ENCODE measurements around the gene MUC6. TPM values are rescaled to one million over a fixed set of nuclear protein-coding genes. Genes with fewer than 3 reads are reported as not detected.

MUC6 gene
- total RNA-seq, 1 donor from 2014 or later, result not detected

GRCh38 chr11:991034-991433 lies 45.5 kb downstream of the MUC6 start:
- intact Hi-C loops (cut with micrococcal nuclease), result no loop called here
- H3K4me1 Mint-ChIP-seq (ENCODE audit: low read depth), result peaks cover 10% of the 10 kb centered on the region
- H3K27ac Mint-ChIP-seq, result no peak overlapping the region
- DNase-seq (ENCODE audit: low spot score), result no peak
- no peaks in the 10 kb centered on the region for H3K9me3 Mint-ChIP-seq
- no peaks in the 10 kb centered on the region for H3K27me3 Mint-ChIP-seq (ENCODE audit: insufficient read depth)
- no peak overlapping the region for H3K4me3 Mint-ChIP-seq
- peaks cover 7% of the 10 kb centered on the region for H3K36me3 Mint-ChIP-seq (ENCODE audit: low read depth)

GRCh38 chr11:990101-990500 lies 46.4 kb downstream of the MUC6 start:
- H3K27me3 Mint-ChIP-seq (ENCODE audit: insufficient read depth), result no peaks in the 10 kb centered on the region

GRCh38 chr11:987671-988070 lies 48.8 kb downstream of the MUC6 start:
- no peak for DNase-seq (ENCODE audit: low spot score)
- no peaks in the 10 kb centered on the region for H3K4me1 Mint-ChIP-seq (ENCODE audit: low read depth)
- intact Hi-C loops (cut with micrococcal nuclease), result no loop called here
- no peaks in the 10 kb centered on the region for H3K27me3 Mint-ChIP-seq (ENCODE audit: insufficient read depth)
- no peaks in the 10 kb centered on the region for H3K9me3 Mint-ChIP-seq
- no peak overlapping the region for H3K27ac Mint-ChIP-seq
- no peak overlapping the region for H3K4me3 Mint-ChIP-seq
- H3K36me3 Mint-ChIP-seq (ENCODE audit: low read depth), result peaks cover 6% of the 10 kb centered on the region

More at GRCh38 chr11:990101-990500, 46.4 kb downstream of the MUC6 start:
- H3K9me3 Mint-ChIP-seq, result no peaks in the 10 kb centered on the region
- H3K4me1 Mint-ChIP-seq (ENCODE audit: low read depth), result peaks cover 3% of the 10 kb centered on the region
- no peak overlapping the region for H3K27ac Mint-ChIP-seq
- no peak overlapping the region for H3K4me3 Mint-ChIP-seq
- intact Hi-C loops (cut with micrococcal nuclease), result no loop called here
- H3K36me3 Mint-ChIP-seq (ENCODE audit: low read depth), result peaks cover 3% of the 10 kb centered on the region
- DNase-seq (ENCODE audit: low spot score), result no peak

- intact Hi-C loops (cut with micrococcal nuclease), result no loop called here
- peaks cover 6% of the 10 kb centered on the region for H3K36me3 Mint-ChIP-seq (ENCODE audit: low read depth)
- no peak overlapping the region for H3K4me3 Mint-ChIP-seq
Observed at GRCh38 chr11:986952-987305, 49.6 kb downstream of the MUC6 start.

GRCh38 chr11:986270-986951 lies 50.1 kb downstream of the MUC6 start:
- intact Hi-C loops (cut with micrococcal nuclease), result no loop called here
- H3K4me1 Mint-ChIP-seq (ENCODE audit: low read depth), result no peaks in the 10 kb centered on the region
- no peak for DNase-seq (ENCODE audit: low spot score)
- H3K9me3 Mint-ChIP-seq, result no peaks in the 10 kb centered on the region
- H3K36me3 Mint-ChIP-seq (ENCODE audit: low read depth), result peaks cover 6% of the 10 kb centered on the region
- no peak overlapping the region for H3K4me3 Mint-ChIP-seq
- H3K27ac Mint-ChIP-seq, result no peak overlapping the region
- H3K27me3 Mint-ChIP-seq (ENCODE audit: insufficient read depth), result no peaks in the 10 kb centered on the region

More at GRCh38 chr11:986952-987305, 49.6 kb downstream of the MUC6 start:
- Mint-ChIP-seq H3K27ac (no peak overlapping the region), H3K27me3 (ENCODE audit: insufficient read depth) (no peaks in the 10 kb centered on the region), H3K4me1 (ENCODE audit: low read depth) (no peaks in the 10 kb centered on the region), H3K9me3 (no peaks in the 10 kb centered on the region)
- DNase-seq (ENCODE audit: low spot score), result no peak

GRCh38 chr11:985848-986247 lies 50.7 kb downstream of the MUC6 start:
- Mint-ChIP-seq H3K9me3 (no peaks in the 10 kb centered on the region), H3K4me1 (ENCODE audit: low read depth) (no peaks in the 10 kb centered on the region), H3K36me3 (ENCODE audit: low read depth) (peaks cover 9% of the 10 kb centered on the region), H3K4me3 (no peak overlapping the region), H3K27me3 (ENCODE audit: insufficient read depth) (no peaks in the 10 kb centered on the region), H3K27ac (no peak overlapping the region)
- intact Hi-C loops (cut with micrococcal nuclease), result no loop called here
- no peak for DNase-seq (ENCODE audit: low spot score)

GRCh38 chr11:985406-985805 lies 51.1 kb downstream of the MUC6 start:
- no peaks in the 10 kb centered on the region for H3K4me1 Mint-ChIP-seq (ENCODE audit: low read depth)
- H3K27me3 Mint-ChIP-seq (ENCODE audit: insufficient read depth), result no peaks in the 10 kb centered on the region
- no peak overlapping the region for H3K4me3 Mint-ChIP-seq
- H3K27ac Mint-ChIP-seq, result no peak overlapping the region
- no peak for DNase-seq (ENCODE audit: low spot score)
- H3K9me3 Mint-ChIP-seq, result no peaks in the 10 kb centered on the region
- H3K36me3 Mint-ChIP-seq (ENCODE audit: low read depth), result peaks cover 10% of the 10 kb centered on the region
- intact Hi-C loops (cut with micrococcal nuclease), result no loop called here

- Mint-ChIP-seq H3K9me3 (no peaks in the 10 kb centered on the region), H3K27ac (no peak overlapping the region), H3K4me3 (no peak overlapping the region), H3K27me3 (ENCODE audit: insufficient read depth) (no peaks in the 10 kb centered on the region), H3K36me3 (ENCODE audit: low read depth) (peaks cover 10% of the 10 kb centered on the region), H3K4me1 (ENCODE audit: low read depth) (no peaks in the 10 kb centered on the region)
- intact Hi-C loops (cut with micrococcal nuclease), result no loop called here
- no peak for DNase-seq (ENCODE audit: low spot score)
Observed at GRCh38 chr11:984546-984945, 52.0 kb downstream of the MUC6 start.

- no peaks in the 10 kb centered on the region for H3K4me1 Mint-ChIP-seq (ENCODE audit: low read depth)
- no peaks in the 10 kb centered on the region for H3K9me3 Mint-ChIP-seq
- peaks cover 12% of the 10 kb centered on the region for H3K36me3 Mint-ChIP-seq (ENCODE audit: low read depth)
- H3K4me3 Mint-ChIP-seq, result no peak overlapping the region
- no peaks in the 10 kb centered on the region for H3K27me3 Mint-ChIP-seq (ENCODE audit: insufficient read depth)
- intact Hi-C loops (cut with micrococcal nuclease), result no loop called here
- no peak overlapping the region for H3K27ac Mint-ChIP-seq
- no peak for DNase-seq (ENCODE audit: low spot score)
Observed at GRCh38 chr11:981764-982163, 54.8 kb downstream of the MUC6 start.

- H3K36me3 Mint-ChIP-seq (ENCODE audit: low read depth), result peaks cover 12% of the 10 kb centered on the region
- H3K4me1 Mint-ChIP-seq (ENCODE audit: low read depth), result peaks cover 9% of the 10 kb centered on the region
- intact Hi-C loops (cut with micrococcal nuclease), result no loop called here
- no peaks in the 10 kb centered on the region for H3K9me3 Mint-ChIP-seq
- H3K27ac Mint-ChIP-seq, result no peak overlapping the region
- H3K27me3 Mint-ChIP-seq (ENCODE audit: insufficient read depth), result no peaks in the 10 kb centered on the region
- no peak overlapping the region for H3K4me3 Mint-ChIP-seq
- DNase-seq (ENCODE audit: low spot score), result no peak
Observed at GRCh38 chr11:980438-981357, 55.8 kb downstream of the MUC6 start.

GRCh38 chr11:978781-979180 lies 57.7 kb downstream of the MUC6 start:
- no peak overlapping the region for H3K4me3 Mint-ChIP-seq
- peaks cover 11% of the 10 kb centered on the region for H3K4me1 Mint-ChIP-seq (ENCODE audit: low read depth)
- intact Hi-C loops (cut with micrococcal nuclease), result no loop called here
- H3K36me3 Mint-ChIP-seq (ENCODE audit: low read depth), result peaks cover 9% of the 10 kb centered on the region
- no peak for DNase-seq (ENCODE audit: low spot score)
- no peaks in the 10 kb centered on the region for H3K9me3 Mint-ChIP-seq
- no peak overlapping the region for H3K27ac Mint-ChIP-seq
- H3K27me3 Mint-ChIP-seq (ENCODE audit: insufficient read depth), result no peaks in the 10 kb centered on the region

GRCh38 chr11:977830-978720 lies 58.4 kb downstream of the MUC6 start:
- no peaks in the 10 kb centered on the region for H3K27me3 Mint-ChIP-seq (ENCODE audit: insufficient read depth)
- no peak for DNase-seq (ENCODE audit: low spot score)
- peaks cover 11% of the 10 kb centered on the region for H3K4me1 Mint-ChIP-seq (ENCODE audit: low read depth)
- H3K27ac Mint-ChIP-seq, result no peak overlapping the region
- no peak overlapping the region for H3K4me3 Mint-ChIP-seq
- peaks cover 9% of the 10 kb centered on the region for H3K36me3 Mint-ChIP-seq (ENCODE audit: low read depth)
- intact Hi-C loops (cut with micrococcal nuclease), result no loop called here
- no peaks in the 10 kb centered on the region for H3K9me3 Mint-ChIP-seq
